ENCODE results near the gene ELFN2. TPM values are rescaled to one million over a fixed set of nuclear protein-coding genes. Genes with fewer than 3 reads are reported as not detected.
A peak's percentile ranks its signal among the peaks of the same experiment; 100 is the strongest.

Gene ELFN2
- total RNA-seq, 1 experiment from 2014 or later: 3.1 TPM

GRCh38 chr22:37455896-37456295 is 28.6 kb upstream of the ELFN2 start:
- no peak for DNase-seq (ENCODE audit: low read depth)

GRCh38 chr22:37454857-37455686 is 27.8 kb upstream of the ELFN2 start:
- DNase-seq (ENCODE audit: low read depth): peak; percentile 93

GRCh38 chr22:37453696-37454095 is 26.4 kb upstream of the ELFN2 start:
- no peak for DNase-seq (ENCODE audit: low read depth)

- no peak for DNase-seq (ENCODE audit: low read depth)
These were observed 23.9 kb upstream of the ELFN2 start for GRCh38 chr22:37451218-37451617.

GRCh38 chr22:37449331-37450001 is 22.2 kb upstream of the ELFN2 start:
- no peak for DNase-seq (ENCODE audit: low read depth)

- DNase-seq (ENCODE audit: low read depth): no peak
These were observed 21.3 kb upstream of the ELFN2 start for GRCh38 chr22:37448516-37449127.

- DNase-seq (ENCODE audit: low read depth): no peak
These were observed 18.2 kb upstream of the ELFN2 start for GRCh38 chr22:37445501-37445900.

- DNase-seq (ENCODE audit: low read depth): no peak
These were observed 16.7 kb upstream of the ELFN2 start for GRCh38 chr22:37443977-37444376.

- DNase-seq (ENCODE audit: low read depth): no peak
These were observed 15.8 kb upstream of the ELFN2 start for GRCh38 chr22:37443086-37443485.

GRCh38 chr22:37442537-37442936 is 15.3 kb upstream of the ELFN2 start:
- peak; percentile 51 for DNase-seq (ENCODE audit: low read depth)

- no peak for DNase-seq (ENCODE audit: low read depth)
These were observed 14.9 kb upstream of the ELFN2 start for GRCh38 chr22:37442135-37442534.

- DNase-seq (ENCODE audit: low read depth): no peak
These were observed 13.6 kb upstream of the ELFN2 start for GRCh38 chr22:37440875-37441274.

- DNase-seq (ENCODE audit: low read depth): no peak
These were observed 12.1 kb upstream of the ELFN2 start for GRCh38 chr22:37439347-37439746.

- DNase-seq (ENCODE audit: low read depth): no peak
These were observed 8.8 kb upstream of the ELFN2 start for GRCh38 chr22:37435970-37436603.

- no peak for DNase-seq (ENCODE audit: low read depth)
These were observed 6.5 kb upstream of the ELFN2 start for GRCh38 chr22:37433786-37434185.

GRCh38 chr22:37432708-37433054 is 5.4 kb upstream of the ELFN2 start:
- DNase-seq (ENCODE audit: low read depth): no peak

- peak; percentile 99 for DNase-seq (ENCODE audit: low read depth)
These were observed 4.8 kb upstream of the ELFN2 start for GRCh38 chr22:37431801-37432707.

- DNase-seq (ENCODE audit: low read depth): peak; percentile 77
These were observed 4.1 kb upstream of the ELFN2 start for GRCh38 chr22:37431366-37431765.

- no peak for DNase-seq (ENCODE audit: low read depth)
These were observed 3.7 kb upstream of the ELFN2 start for GRCh38 chr22:37430941-37431340.

GRCh38 chr22:37428649-37429586 is 1.6 kb upstream of the ELFN2 start:
- peak; percentile 35 for DNase-seq (ENCODE audit: low read depth)

All from M059J (cell line).